GM12873 (cell line): Measurements from ENCODE around the gene IRX4.

Source experiments
- CTCF ChIP-seq: IDR thresholded peaks from 2 replicates; pipeline ENCODE4 v1.5.1; 2012; ENCODE audit warnings: low read depth, mild to moderate bottlenecking, moderate library complexity, low read length, control low read depth; ENCODE audit not compliant: insufficient read depth; ENCODE audit errors: missing control alignments

Gene IRX4

GRCh38 chr5:1840071-1840547, 42.6 kb downstream of the IRX4 start:
- no peak for TF ChIP-seq CTCF

DNA sequence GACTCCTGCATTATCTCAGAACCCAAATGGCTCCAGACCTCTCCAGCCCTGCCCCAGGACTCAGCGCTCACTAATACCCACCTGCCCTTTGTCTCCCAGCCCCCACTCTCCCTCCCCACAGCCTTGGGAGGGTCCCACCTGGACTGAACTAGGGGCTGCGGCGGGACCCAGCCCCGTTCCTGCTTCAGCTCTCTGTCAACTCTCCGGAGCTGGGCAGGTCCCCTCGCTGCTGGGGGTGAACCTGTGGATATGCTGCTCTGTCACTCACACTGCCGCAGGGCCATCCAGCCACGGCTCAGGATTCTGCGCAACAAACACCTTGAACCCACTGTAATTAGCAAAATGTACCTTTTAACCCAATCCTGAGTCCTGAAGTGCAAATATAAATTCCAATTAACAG, 44.7 kb downstream of the IRX4 start:
- TF ChIP-seq CTCF = no peak

DNA sequence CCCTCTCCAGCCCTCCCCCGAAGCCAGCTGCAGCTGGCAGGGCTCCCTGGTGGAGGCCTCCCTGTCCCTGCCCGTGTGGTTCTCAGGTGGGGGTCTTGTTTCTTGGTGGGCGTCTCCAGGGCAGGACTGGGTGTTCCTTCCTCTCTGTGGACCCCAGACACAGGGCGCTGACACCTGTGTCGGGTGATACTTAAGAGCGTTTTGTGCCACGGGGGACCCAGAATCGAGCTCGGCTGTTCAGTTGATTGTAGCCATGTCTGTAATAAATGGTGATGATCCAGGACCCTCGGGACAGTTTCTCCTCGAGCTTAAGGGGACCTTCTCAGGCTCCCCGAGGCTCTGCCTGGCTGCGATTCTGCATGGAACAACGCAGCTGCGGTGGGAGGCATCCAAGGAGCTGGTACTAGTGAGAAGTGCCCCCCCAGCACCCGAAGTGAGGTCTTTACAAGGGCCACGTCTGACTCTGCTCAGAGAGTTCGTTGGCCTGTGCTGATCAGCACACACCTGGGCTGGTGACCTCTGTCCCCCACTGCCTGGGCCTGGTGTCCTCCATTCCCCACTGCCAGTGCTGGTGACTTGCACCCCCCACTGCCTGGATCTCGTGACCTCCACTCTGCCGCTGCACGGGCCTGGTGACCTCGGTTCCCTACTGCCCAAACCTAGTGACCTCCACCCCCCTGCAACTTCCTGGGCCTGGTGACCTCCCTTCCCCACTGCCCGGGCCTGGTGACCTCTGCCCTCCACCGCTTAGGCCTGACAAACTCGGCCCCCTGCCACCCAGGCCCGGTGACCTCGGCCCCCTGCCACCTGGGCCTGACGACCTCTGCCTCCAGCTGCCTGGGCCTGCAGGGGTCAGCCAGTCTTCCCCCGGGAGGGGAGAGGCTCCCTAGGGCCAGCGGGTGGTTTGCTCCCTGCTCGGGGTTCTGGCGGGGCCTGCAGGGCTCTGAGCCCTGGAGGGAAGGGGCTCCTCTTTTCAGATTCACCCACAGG, 45.5 kb downstream of the IRX4 start:
- TF ChIP-seq CTCF = no peak

DNA sequence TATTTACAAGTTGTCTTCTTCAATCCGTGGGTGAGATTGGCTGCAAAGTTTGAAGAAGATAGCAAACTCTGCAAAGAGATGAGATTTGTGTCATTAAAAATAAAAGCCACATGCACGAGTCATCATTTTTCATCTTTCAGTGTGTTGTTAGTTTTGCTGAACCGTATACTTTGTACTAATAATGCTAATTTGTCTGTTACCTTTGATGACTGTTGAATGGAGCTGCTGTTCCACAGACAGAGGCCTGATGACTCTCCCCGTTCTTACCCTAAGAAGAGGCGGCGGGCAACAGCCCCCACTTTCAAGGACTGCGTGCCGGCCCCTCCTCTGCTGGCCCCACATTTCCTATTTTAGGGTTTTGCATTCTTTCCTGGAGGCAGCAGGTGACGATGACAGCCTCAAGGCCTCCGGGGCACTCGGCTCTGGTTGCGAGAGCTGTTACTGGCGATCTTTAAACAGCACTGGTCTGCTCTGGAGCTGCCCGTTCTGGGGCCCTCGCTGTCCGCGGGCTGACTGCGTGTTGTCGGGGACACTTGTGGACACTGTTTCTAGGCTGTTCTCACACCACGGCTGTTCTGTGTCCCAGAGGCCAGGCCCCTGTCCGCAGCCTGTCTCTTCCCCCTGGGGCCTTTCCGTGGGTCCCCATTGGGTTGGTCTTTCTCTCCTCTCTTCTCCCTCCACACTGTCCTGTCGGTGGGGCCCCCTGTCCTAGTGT, 46.4 kb downstream of the IRX4 start:
- no peak for TF ChIP-seq CTCF

- no peak for TF ChIP-seq CTCF
Observed at GRCh38 chr5:1835431-1835830, 47.3 kb downstream of the IRX4 start.

GRCh38 chr5:1834721-1835429, 47.9 kb downstream of the IRX4 start:
- TF ChIP-seq CTCF = no peak
